ENCODE results near the gene BMP2. TPM values are rescaled to one million over a fixed set of nuclear protein-coding genes. Genes with fewer than 3 reads are reported as not detected.

BMP2 gene
- total RNA-seq, 1 experiment from 2014 or later = not detected

DNA sequence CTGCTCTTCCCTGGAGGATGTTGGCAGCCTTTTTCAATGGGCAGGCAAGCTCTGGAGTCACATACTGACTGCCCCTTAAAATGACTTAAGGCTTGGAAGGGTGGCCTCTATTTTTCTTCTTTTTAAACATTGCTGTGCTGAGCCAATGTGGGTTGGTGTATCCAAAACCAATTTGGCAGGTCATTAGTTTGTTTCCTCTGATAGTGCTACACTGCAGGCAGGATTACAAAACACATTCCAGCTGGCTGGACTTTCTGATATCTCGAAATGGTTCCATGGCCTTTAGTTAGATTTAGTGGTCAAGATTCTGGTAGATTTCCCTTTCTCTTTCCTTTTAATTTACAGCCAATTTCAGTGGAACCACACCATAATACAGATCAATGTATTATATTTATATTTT lies 28.1 kb upstream of the BMP2 start:
- TF ChIP-seq, protein P1, sequence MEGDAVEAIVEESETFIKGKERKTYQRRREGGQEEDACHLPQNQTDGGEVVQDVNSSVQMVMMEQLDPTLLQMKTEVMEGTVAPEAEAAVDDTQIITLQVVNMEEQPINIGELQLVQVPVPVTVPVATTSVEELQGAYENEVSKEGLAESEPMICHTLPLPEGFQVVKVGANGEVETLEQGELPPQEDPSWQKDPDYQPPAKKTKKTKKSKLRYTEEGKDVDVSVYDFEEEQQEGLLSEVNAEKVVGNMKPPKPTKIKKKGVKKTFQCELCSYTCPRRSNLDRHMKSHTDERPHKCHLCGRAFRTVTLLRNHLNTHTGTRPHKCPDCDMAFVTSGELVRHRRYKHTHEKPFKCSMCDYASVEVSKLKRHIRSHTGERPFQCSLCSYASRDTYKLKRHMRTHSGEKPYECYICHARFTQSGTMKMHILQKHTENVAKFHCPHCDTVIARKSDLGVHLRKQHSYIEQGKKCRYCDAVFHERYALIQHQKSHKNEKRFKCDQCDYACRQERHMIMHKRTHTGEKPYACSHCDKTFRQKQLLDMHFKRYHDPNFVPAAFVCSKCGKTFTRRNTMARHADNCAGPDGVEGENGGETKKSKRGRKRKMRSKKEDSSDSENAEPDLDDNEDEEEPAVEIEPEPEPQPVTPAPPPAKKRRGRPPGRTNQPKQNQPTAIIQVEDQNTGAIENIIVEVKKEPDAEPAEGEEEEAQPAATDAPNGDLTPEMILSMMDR (conservative IDR thresholded peaks at IDR 0.05) = no peak
- TF ChIP-seq EZH2 (IDR thresholded peaks at IDR 0.05; ENCODE audit: low read depth) = no peak
- H3K4me3 ChIP-seq = no peak overlapping the region
- no peaks in the 10 kb centered on the region for H3K4me1 ChIP-seq (replicated peaks; ENCODE audit: insufficient read depth)
- ChIA-PET POLR2A (ENCODE audit: unreplicated experiment) (no interaction called here), CTCF (no interaction called here)
- no peak for DNase-seq
- no peaks in the 10 kb centered on the region for H3K79me2 ChIP-seq (ENCODE audit: low read depth)
- no peak overlapping the region for H2AFZ ChIP-seq
- H3K9me2 ChIP-seq (ENCODE audit: insufficient read depth) = no peaks in the 10 kb centered on the region
- H3K27ac ChIP-seq = no peak overlapping the region
- intact Hi-C loops (cut with micrococcal nuclease; ENCODE audit: unreplicated experiment) = no loop called here
- no peak overlapping the region for H3K4me2 ChIP-seq
- no peaks in the 10 kb centered on the region for H4K20me1 ChIP-seq (ENCODE audit: insufficient read depth)
- no peaks in the 10 kb centered on the region for H3K27me3 ChIP-seq (ENCODE audit: insufficient read depth, low read depth)
- no peaks in the 10 kb centered on the region for H3K36me3 ChIP-seq (ENCODE audit: low read depth)
- BruUV-seq (replicated peaks) = no TSS peak
- H3F3A ChIP-seq (ENCODE audit: insufficient read depth, low read depth) = no peaks in the 10 kb centered on the region
- no peaks in the 10 kb centered on the region for H3K9me3 ChIP-seq (ENCODE audit: insufficient read depth, low read depth)

DNA sequence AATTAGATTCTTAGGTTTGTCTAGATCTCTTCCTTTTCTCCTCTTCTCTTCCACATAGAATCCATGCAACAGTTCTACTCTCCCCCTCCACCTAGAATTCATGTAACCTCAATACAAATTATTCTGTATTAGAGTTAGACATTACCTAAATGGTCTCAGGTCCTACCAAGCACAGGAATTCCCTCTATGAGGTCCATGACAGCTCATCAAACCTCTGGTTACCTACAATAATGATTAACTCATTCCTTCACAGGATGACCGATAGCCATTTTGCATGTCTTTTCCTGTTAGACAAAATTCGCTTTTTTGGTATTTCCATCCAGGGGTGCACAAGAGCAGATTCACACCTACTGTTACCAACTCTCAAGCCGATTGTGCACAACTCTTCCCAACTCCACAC lies 27.4 kb upstream of the BMP2 start:
- H3K79me2 ChIP-seq (ENCODE audit: low read depth) = no peaks in the 10 kb centered on the region
- no peaks in the 10 kb centered on the region for H3K27me3 ChIP-seq (ENCODE audit: insufficient read depth, low read depth)
- BruUV-seq (replicated peaks) = no TSS peak
- intact Hi-C loops (cut with micrococcal nuclease; ENCODE audit: unreplicated experiment) = no loop called here
- no peak for DNase-seq
- no peaks in the 10 kb centered on the region for H3K9me3 ChIP-seq (ENCODE audit: insufficient read depth, low read depth)
- no peak overlapping the region for H2AFZ ChIP-seq
- no peaks in the 10 kb centered on the region for H4K20me1 ChIP-seq (ENCODE audit: insufficient read depth)
- no peaks in the 10 kb centered on the region for H3K9me2 ChIP-seq (ENCODE audit: insufficient read depth)
- H3K27ac ChIP-seq = no peak overlapping the region
- no peak overlapping the region for H3K4me2 ChIP-seq
- H3K36me3 ChIP-seq (ENCODE audit: low read depth) = no peaks in the 10 kb centered on the region
- H3F3A ChIP-seq (ENCODE audit: insufficient read depth, low read depth) = no peaks in the 10 kb centered on the region
- H3K4me3 ChIP-seq = no peak overlapping the region
- CTCF ChIA-PET = no interaction called here
- TF ChIP-seq, protein P1 (conservative IDR thresholded peaks at IDR 0.05) = no peak
- TF ChIP-seq EZH2 (IDR thresholded peaks at IDR 0.05; ENCODE audit: low read depth) = no peak
- no peaks in the 10 kb centered on the region for H3K4me1 ChIP-seq (replicated peaks; ENCODE audit: insufficient read depth)
- POLR2A ChIA-PET (ENCODE audit: unreplicated experiment) = no interaction called here

DNA sequence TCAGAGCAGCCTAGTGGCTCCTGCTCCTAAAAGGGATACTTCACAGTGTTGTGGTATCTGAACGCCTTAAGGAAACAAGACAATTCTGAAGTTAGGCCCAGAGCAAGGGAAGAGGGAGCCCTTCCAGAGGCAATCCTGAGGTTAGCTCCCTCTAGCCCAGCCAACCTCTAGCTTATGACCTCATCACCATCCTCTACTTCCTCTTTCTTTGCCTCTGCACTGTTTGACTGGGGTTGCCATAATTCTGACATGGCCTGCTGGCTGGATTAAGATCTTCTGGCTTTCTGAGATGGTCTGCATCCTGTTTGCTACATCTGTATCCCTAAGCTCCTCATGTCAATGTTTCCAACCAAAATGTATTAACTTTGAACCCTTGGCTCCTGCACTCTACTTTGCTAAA lies 23.3 kb upstream of the BMP2 start:
- H3K4me1 ChIP-seq (replicated peaks; ENCODE audit: insufficient read depth) = no peaks in the 10 kb centered on the region
- intact Hi-C loops (cut with micrococcal nuclease; ENCODE audit: unreplicated experiment) = no loop called here
- no peak for TF ChIP-seq EZH2 (IDR thresholded peaks at IDR 0.05; ENCODE audit: low read depth)
- TF ChIP-seq, protein P1 (conservative IDR thresholded peaks at IDR 0.05) = no peak
- no peaks in the 10 kb centered on the region for H3K79me2 ChIP-seq (ENCODE audit: low read depth)
- no peak for DNase-seq
- CTCF ChIA-PET = no interaction called here
- no peaks in the 10 kb centered on the region for H3K9me3 ChIP-seq (ENCODE audit: insufficient read depth, low read depth)
- H2AFZ ChIP-seq = no peak overlapping the region
- H3K27me3 ChIP-seq (ENCODE audit: insufficient read depth, low read depth) = no peaks in the 10 kb centered on the region; the same call in 1 of the 2 replicates
- no peaks in the 10 kb centered on the region for H3K9me2 ChIP-seq (ENCODE audit: insufficient read depth)
- POLR2A ChIA-PET (ENCODE audit: unreplicated experiment) = no interaction called here
- no TSS peak for BruUV-seq (replicated peaks)
- no peak overlapping the region for H3K27ac ChIP-seq
- H3K4me2 ChIP-seq = no peak overlapping the region
- H3K36me3 ChIP-seq (ENCODE audit: low read depth) = no peaks in the 10 kb centered on the region
- no peaks in the 10 kb centered on the region for H3F3A ChIP-seq (ENCODE audit: insufficient read depth, low read depth)
- H3K4me3 ChIP-seq = no peak overlapping the region
- no peaks in the 10 kb centered on the region for H4K20me1 ChIP-seq (ENCODE audit: insufficient read depth)

All from PC-9 (cell line).